Adipocyte (in vitro differentiated cells): Measurements from ENCODE around the gene TBC1D2B.

Experiments
- DNase-seq: peaks from one replicate; pipeline ENCODE4 v3.0.0-alpha.2; 2015; ENCODE audit warnings: low read depth
- H3K27me3 ChIP-seq: replicated peaks from 2 replicates; pipeline ENCODE4 v1.7.0; 2013; ENCODE audit warnings: mild to moderate bottlenecking, low read length, moderate library complexity; ENCODE audit not compliant: control insufficient read depth, insufficient read depth
- H3K36me3 ChIP-seq: 2 replicates; pipeline ENCODE4 v1.7.0; 2013; ENCODE audit warnings: low read length, mild to moderate bottlenecking, moderate library complexity; ENCODE audit not compliant: control insufficient read depth, insufficient read depth, severe bottlenecking
- H3K4me1 ChIP-seq: 2 replicates; pipeline ENCODE4 v1.7.0; 2013; ENCODE audit warnings: mild to moderate bottlenecking, low read length, moderate library complexity; ENCODE audit not compliant: control insufficient read depth, insufficient read depth
- H3K4me3 ChIP-seq: 2 replicates; pipeline ENCODE4 v1.7.0; 2013; ENCODE audit warnings: mild to moderate bottlenecking, low read length, moderate library complexity
- H3K9ac ChIP-seq: 2 replicates; pipeline ENCODE4 v1.7.0; 2013; ENCODE audit warnings: mild to moderate bottlenecking, low read length, moderate library complexity
- H3K9me3 ChIP-seq: 2 replicates; pipeline ENCODE4 v1.7.0; 2013; ENCODE audit warnings: mild to moderate bottlenecking, low read length, moderate library complexity; ENCODE audit not compliant: control insufficient read depth

The TBC1D2B gene

GRCh38 chr15:78006567-78007205, 70.8 kb downstream of the TBC1D2B start:
- peaks cover 48% of the 10 kb centered on the region for H3K4me1 ChIP-seq
- H3K4me3 ChIP-seq: no peak overlapping the region
- H3K9me3 ChIP-seq: no peaks in the 10 kb centered on the region
- no peak for DNase-seq
- no peaks in the 10 kb centered on the region for H3K27me3 ChIP-seq
- H3K36me3 ChIP-seq: peaks cover 33% of the 10 kb centered on the region
- no peak overlapping the region for H3K9ac ChIP-seq

GRCh38 chr15:78004919-78005634, 72.4 kb downstream of the TBC1D2B start:
- Histone ChIP-seq H3K4me1 (peaks cover 48% of the 10 kb centered on the region), H3K4me3 (no peak overlapping the region), H3K9ac (no peak overlapping the region), H3K27me3 (no peaks in the 10 kb centered on the region), H3K36me3 (peaks cover 38% of the 10 kb centered on the region), H3K9me3 (no peaks in the 10 kb centered on the region)
- DNase-seq: peak; percentile 74

DNA sequence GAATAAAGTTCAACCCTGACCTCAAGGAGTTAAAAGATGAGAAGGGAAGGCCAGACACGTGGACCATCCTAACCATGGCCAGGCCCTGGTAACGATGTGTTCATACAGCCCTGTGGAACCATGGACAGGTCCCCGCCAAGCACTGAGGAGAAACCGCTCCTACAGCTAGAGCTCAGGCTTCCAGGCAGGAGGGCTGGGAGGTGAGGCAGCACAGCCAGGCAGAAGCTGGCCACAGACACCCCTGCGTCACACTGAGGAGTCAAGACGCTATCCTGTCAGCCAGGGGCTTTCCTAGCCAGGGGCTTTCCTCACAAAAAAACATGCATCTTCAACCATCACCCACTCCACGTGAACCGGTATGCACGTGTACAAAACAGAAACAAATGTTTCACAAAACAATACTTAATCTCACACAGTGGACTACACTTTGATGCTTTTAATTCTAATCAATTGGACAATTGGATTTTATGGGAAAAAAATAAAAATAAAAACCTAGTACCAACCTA, 73.2 kb downstream of the TBC1D2B start:
- Histone ChIP-seq H3K27me3 (no peaks in the 10 kb centered on the region), H3K4me3 (no peak overlapping the region), H3K36me3 (peaks cover 45% of the 10 kb centered on the region), H3K9ac (no peak overlapping the region), H3K4me1 (peaks cover 48% of the 10 kb centered on the region), H3K9me3 (no peaks in the 10 kb centered on the region)
- no peak for DNase-seq

- Histone ChIP-seq H3K27me3 (no peaks in the 10 kb centered on the region), H3K9me3 (no peaks in the 10 kb centered on the region), H3K4me1 (peaks cover 47% of the 10 kb centered on the region), H3K36me3 (peaks cover 43% of the 10 kb centered on the region), H3K9ac (no peak overlapping the region), H3K4me3 (no peak overlapping the region)
- DNase-seq: no peak
These were observed 73.9 kb downstream of the TBC1D2B start for GRCh38 chr15:78003539-78004008.

- no peaks in the 10 kb centered on the region for H3K27me3 ChIP-seq
- H3K9ac ChIP-seq: no peak overlapping the region
- no peak for DNase-seq
- H3K4me1 ChIP-seq: peaks cover 41% of the 10 kb centered on the region
- H3K36me3 ChIP-seq: peaks cover 44% of the 10 kb centered on the region
- H3K4me3 ChIP-seq: no peak overlapping the region
- H3K9me3 ChIP-seq: no peaks in the 10 kb centered on the region
These were observed 74.5 kb downstream of the TBC1D2B start for GRCh38 chr15:78002996-78003395.

DNA sequence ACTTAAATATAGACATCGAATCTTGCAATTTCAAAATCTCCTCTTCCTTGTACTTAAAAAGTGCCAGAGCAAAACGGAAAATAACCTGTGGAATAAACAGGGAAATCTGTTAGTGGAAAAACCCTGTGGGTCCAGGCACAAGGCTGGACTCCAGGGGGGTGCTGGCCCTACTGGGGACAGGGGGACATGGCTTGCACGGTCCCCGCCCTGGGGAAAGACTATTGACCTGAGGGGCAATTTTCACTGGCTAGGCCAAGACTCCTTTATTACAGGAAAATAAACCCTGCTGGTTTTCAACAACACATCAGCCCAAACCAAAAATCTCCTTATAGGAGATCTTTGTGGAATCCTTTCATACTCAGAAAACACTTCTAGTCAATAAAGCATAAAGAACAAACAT, 75.9 kb downstream of the TBC1D2B start:
- Histone ChIP-seq H3K9ac (no peak overlapping the region), H3K36me3 (peaks cover 50% of the 10 kb centered on the region), H3K9me3 (no peaks in the 10 kb centered on the region), H3K4me3 (no peak overlapping the region), H3K4me1 (peaks cover 32% of the 10 kb centered on the region), H3K27me3 (no peaks in the 10 kb centered on the region)
- DNase-seq: no peak

DNA sequence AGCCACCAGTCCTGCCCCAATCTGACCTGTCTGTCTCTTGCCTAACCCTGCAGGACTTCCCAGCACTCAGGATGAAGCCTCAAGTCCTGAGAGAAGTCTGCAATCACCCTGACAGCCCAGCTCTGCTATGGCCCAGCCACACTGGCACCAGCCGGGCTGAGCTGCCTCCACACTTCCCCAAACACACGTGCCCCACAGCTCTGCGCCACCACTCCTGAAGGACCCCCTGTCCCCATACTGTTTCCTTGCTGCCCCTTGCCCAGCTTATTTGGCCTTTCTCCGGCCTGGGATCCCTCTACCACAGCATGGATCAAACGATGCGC, 76.6 kb downstream of the TBC1D2B start:
- Histone ChIP-seq H3K9ac (no peak overlapping the region), H3K9me3 (no peaks in the 10 kb centered on the region)
- DNase-seq: no peak

DNA sequence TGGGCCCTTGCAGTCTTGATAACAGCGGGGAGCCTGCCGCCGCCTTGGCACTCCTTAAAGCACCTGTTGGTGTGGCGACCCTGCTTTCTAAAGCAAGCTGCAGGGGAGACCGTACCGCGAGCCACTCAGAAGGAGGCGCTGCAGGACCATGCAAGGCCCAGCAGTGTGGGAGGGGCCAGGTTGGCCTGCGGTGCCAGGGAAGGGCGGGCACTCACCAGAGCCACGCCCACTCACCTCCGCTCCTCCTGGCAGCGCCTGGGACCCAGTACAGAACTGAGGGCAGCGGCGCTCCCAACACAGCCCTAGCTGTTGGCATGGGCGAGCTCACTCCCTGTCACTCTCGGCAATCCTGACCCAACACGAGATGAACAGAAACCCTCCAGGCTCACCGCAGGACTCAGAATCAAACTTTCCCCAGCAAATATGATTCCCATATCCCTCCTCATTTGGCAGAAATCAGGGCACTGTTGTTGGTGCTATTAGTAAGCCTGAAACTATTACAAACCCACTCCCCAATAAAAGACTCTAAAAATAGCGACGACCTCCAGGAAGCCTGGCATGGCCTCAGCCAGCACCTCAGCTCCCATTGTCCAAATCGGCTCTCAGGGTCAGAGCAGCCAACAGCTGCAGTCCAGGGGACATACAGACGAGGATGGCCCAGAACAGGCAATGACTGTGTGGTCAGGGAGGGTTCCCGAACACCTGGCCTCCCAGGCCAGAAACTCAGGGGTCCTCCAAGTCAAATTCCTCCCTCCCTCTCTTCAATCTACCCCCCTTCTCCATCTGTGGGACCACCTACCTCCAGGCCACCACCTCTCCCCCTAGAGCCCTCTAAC, 77.2 kb downstream of the TBC1D2B start:
- Histone ChIP-seq H3K4me3 (no peak overlapping the region), H3K9ac (no peak overlapping the region), H3K36me3 (peaks cover 50% of the 10 kb centered on the region), H3K27me3 (no peaks in the 10 kb centered on the region), H3K9me3 (no peaks in the 10 kb centered on the region), H3K4me1 (peaks cover 29% of the 10 kb centered on the region)
- peak; percentile 34 for DNase-seq

More for the DNA sequence above, 76.6 kb downstream of the TBC1D2B start:
- Histone ChIP-seq H3K4me3 (no peak overlapping the region), H3K27me3 (no peaks in the 10 kb centered on the region), H3K4me1 (peaks cover 30% of the 10 kb centered on the region), H3K36me3 (peaks cover 50% of the 10 kb centered on the region)

- Histone ChIP-seq H3K36me3 (peaks cover 50% of the 10 kb centered on the region), H3K4me1 (peaks cover 29% of the 10 kb centered on the region), H3K4me3 (no peak overlapping the region), H3K9me3 (no peaks in the 10 kb centered on the region), H3K9ac (no peak overlapping the region), H3K27me3 (no peaks in the 10 kb centered on the region)
- no peak for DNase-seq
These were observed 78.0 kb downstream of the TBC1D2B start for GRCh38 chr15:77999486-77999885.

DNA sequence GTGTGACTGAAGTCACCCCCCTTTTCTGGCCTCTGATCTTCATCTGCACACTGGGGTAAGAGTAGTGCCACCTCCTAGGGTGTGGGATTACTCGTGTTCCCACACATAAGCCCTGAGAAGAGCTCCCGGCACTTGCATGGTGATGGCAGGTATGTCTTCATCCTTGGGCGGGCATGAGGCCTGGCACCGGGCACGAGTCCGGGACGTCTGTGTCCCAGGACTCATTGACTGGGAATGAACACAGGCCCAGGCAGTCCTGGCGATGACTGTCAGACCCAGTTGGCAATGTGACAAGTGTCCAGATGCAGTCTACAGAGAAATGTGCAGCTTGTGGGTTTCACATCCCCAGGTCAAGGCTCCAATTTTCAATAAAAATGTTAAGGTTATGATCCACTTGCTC, 78.9 kb downstream of the TBC1D2B start:
- Histone ChIP-seq H3K36me3 (peaks cover 50% of the 10 kb centered on the region), H3K4me1 (peaks cover 28% of the 10 kb centered on the region), H3K9me3 (no peaks in the 10 kb centered on the region), H3K9ac (no peak overlapping the region), H3K27me3 (no peaks in the 10 kb centered on the region), H3K4me3 (no peak overlapping the region)
- DNase-seq: no peak
